Measurements from ENCODE around the gene RAB3B.

The RAB3B gene

DNA sequence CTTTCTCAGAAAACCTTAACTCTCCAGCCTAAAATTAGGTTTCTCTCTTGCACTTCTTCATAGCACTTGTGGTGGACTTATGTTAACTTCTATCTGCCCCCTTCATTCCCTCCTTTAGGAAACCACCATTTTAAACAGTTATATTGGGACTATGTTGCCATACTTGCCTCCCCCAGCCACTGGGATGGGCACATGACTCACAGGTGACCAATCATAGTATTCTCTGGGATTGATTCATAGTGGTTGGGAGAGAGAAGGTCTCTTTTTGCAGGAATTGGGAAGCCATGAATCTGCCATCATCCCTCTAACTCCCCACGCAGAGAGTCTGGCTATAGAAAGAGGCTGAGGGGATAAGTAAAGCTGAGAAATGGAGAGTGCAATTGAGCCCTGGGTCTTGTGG is 61.6 kb downstream of the RAB3B start:
- Mint-ChIP-seq H3K27ac (no peak overlapping the region), H3K27me3 (no peaks in the 10 kb centered on the region), H3K4me1 (ENCODE audit: low read depth) (peaks cover 4% of the 10 kb centered on the region), H3K9me3 (no peaks in the 10 kb centered on the region), H3K4me3 (no peak overlapping the region), H3K36me3 (ENCODE audit: low read depth) (no peaks in the 10 kb centered on the region)
- no peak for DNase-seq

GRCh38 chr1:51927029-51927428 is 63.5 kb downstream of the RAB3B start:
- Mint-ChIP-seq H3K4me3 (no peak overlapping the region), H3K27me3 (peaks cover 3% of the 10 kb centered on the region), H3K4me1 (ENCODE audit: low read depth) (peaks cover 4% of the 10 kb centered on the region), H3K27ac (no peak overlapping the region), H3K9me3 (no peaks in the 10 kb centered on the region), H3K36me3 (ENCODE audit: low read depth) (no peaks in the 10 kb centered on the region)
- DNase-seq, result no peak

DNA sequence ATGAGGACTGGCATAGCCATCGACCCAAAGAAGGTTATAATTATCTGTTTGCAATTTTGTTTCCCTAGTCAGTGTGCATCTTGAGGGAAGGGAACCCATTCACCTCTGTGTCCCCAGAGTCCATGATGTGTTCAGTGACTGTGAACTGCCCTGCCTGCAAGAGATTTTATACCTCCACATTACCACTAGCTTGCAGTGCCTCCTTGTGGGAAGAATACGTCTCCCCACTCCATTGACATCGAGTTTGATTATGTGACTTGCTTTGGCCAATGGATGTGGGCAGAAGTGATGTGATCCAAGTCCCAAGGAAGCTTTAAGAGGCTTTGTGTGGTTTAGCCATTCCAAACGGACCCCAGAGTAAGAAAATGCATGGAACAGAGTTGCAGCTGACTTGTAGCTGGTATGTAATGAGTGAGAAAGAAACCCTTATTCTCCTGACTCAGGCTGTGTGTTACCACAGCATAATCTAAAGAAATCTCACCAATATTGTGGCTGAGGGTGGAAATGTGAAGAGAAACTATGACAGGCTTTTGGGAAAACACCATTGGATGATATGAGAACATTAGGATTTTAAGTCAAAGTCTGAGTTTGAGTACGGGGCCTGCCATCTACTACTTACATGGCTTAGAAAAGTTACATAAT is 64.2 kb downstream of the RAB3B start:
- Mint-ChIP-seq H3K27ac (no peak overlapping the region), H3K4me1 (ENCODE audit: low read depth) (peaks cover 4% of the 10 kb centered on the region), H3K9me3 (no peaks in the 10 kb centered on the region), H3K27me3 (peaks cover 3% of the 10 kb centered on the region), H3K36me3 (ENCODE audit: low read depth) (no peaks in the 10 kb centered on the region), H3K4me3 (no peak overlapping the region)
- no peak for DNase-seq

DNA sequence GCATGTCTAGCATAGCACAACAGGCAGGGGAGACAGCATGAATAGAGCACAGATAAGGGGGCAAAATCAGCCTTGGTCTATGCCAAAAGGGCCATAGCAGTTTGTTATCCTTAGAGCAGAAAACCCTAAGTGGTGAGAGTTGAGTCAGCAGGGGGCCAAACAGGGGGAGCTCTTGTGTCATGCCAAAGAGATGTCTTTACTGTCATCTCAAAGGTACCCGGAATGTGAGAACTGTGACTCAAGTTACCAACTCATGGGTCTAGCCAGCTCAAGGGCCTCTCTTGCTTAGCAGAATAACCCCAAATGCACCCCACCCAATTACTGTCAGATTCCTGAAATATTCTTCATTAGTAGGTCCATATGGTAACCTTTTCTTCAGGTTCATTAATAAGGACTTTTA is 66.0 kb downstream of the RAB3B start:
- H3K9me3 Mint-ChIP-seq, result no peaks in the 10 kb centered on the region
- DNase-seq, result peak; percentile 32

GRCh38 chr1:51922040-51922439 is 68.5 kb downstream of the RAB3B start:
- Mint-ChIP-seq H3K27ac (no peak overlapping the region), H3K9me3 (no peaks in the 10 kb centered on the region), H3K4me3 (no peak overlapping the region), H3K36me3 (ENCODE audit: low read depth) (no peaks in the 10 kb centered on the region), H3K27me3 (peaks cover 17% of the 10 kb centered on the region), H3K4me1 (ENCODE audit: low read depth) (peaks cover 4% of the 10 kb centered on the region)
- DNase-seq, result no peak

More for the DNA sequence above, 66.0 kb downstream of the RAB3B start:
- H3K4me1 Mint-ChIP-seq (ENCODE audit: low read depth), result peaks cover 4% of the 10 kb centered on the region
- H3K27me3 Mint-ChIP-seq, result peaks cover 12% of the 10 kb centered on the region
- H3K4me3 Mint-ChIP-seq, result no peak overlapping the region
- no peaks in the 10 kb centered on the region for H3K36me3 Mint-ChIP-seq (ENCODE audit: low read depth)
- H3K27ac Mint-ChIP-seq, result no peak overlapping the region

DNA sequence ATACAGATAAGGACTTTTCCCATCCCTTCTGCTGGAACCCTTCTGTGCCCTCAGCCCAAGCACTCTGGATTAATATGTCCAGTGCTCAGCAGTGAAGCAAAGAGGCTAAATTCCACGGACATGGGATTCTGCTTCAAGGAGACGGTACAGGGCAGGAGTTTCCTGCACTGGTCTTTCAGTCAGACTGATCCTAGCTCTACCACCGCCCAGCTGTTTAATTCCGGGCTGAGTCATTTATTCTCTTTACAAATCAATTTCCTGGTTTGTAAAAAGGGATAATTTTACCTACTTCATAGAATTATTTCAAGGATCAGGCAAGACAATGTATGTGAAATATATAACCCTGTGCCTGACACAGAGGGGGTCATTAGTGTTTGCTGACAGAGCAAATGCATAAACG is 70.4 kb downstream of the RAB3B start:
- Mint-ChIP-seq H3K36me3 (ENCODE audit: low read depth) (no peaks in the 10 kb centered on the region), H3K27me3 (peaks cover 17% of the 10 kb centered on the region), H3K9me3 (no peaks in the 10 kb centered on the region), H3K4me1 (ENCODE audit: low read depth) (no peaks in the 10 kb centered on the region), H3K27ac (no peak overlapping the region), H3K4me3 (no peak overlapping the region)
- no peak for DNase-seq

GRCh38 chr1:51919684-51920083 is 70.8 kb downstream of the RAB3B start:
- H3K36me3 Mint-ChIP-seq (ENCODE audit: low read depth), result no peaks in the 10 kb centered on the region
- no peaks in the 10 kb centered on the region for H3K9me3 Mint-ChIP-seq
- no peak for DNase-seq
- no peaks in the 10 kb centered on the region for H3K4me1 Mint-ChIP-seq (ENCODE audit: low read depth)
- no peak overlapping the region for H3K4me3 Mint-ChIP-seq
- no peak overlapping the region for H3K27ac Mint-ChIP-seq
- peaks cover 17% of the 10 kb centered on the region for H3K27me3 Mint-ChIP-seq

GRCh38 chr1:51916587-51917405 is 73.7 kb downstream of the RAB3B start:
- Mint-ChIP-seq H3K27ac (no peak overlapping the region), H3K36me3 (ENCODE audit: low read depth) (no peaks in the 10 kb centered on the region), H3K27me3 (peaks cover 18% of the 10 kb centered on the region), H3K4me1 (ENCODE audit: low read depth) (no peaks in the 10 kb centered on the region), H3K4me3 (no peak overlapping the region), H3K9me3 (no peaks in the 10 kb centered on the region)
- DNase-seq, result no peak

DNA sequence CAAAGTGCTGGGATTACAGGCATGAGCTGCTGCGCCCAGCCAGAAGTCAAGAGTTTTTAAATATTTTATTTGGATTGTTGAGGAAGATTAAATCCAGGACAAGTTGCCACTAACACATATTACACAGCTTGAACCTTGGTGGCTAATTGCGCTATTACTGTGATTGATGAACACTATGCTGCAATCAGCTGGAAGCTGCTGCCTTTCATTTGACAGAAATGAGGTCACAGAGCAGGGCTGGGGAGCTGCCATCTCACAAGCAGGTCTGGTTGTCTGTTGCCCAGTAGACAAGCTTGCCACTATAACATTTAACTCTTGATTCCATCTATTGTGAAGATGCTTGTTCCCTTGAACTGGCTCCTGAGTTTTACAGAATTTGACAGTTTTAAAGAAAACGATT is 74.5 kb downstream of the RAB3B start:
- DNase-seq, result no peak
- Mint-ChIP-seq H3K36me3 (ENCODE audit: low read depth) (no peaks in the 10 kb centered on the region), H3K27me3 (peaks cover 16% of the 10 kb centered on the region), H3K9me3 (no peaks in the 10 kb centered on the region), H3K4me1 (ENCODE audit: low read depth) (no peaks in the 10 kb centered on the region), H3K4me3 (no peak overlapping the region), H3K27ac (no peak overlapping the region)

- Mint-ChIP-seq H3K36me3 (ENCODE audit: low read depth) (no peaks in the 10 kb centered on the region), H3K9me3 (no peaks in the 10 kb centered on the region), H3K27ac (no peak overlapping the region), H3K4me3 (no peak overlapping the region), H3K4me1 (ENCODE audit: low read depth) (no peaks in the 10 kb centered on the region), H3K27me3 (peaks cover 8% of the 10 kb centered on the region)
- DNase-seq, result no peak
Observed at GRCh38 chr1:51912881-51913280, 77.6 kb downstream of the RAB3B start.

GRCh38 chr1:51910221-51911000 is 80.1 kb downstream of the RAB3B start:
- H3K36me3 Mint-ChIP-seq (ENCODE audit: low read depth), result no peaks in the 10 kb centered on the region

GRCh38 chr1:51908499-51908898 is 82.0 kb downstream of the RAB3B start:
- peaks cover 4% of the 10 kb centered on the region for H3K4me1 Mint-ChIP-seq (ENCODE audit: low read depth)
- H3K27me3 Mint-ChIP-seq, result peaks cover 4% of the 10 kb centered on the region
- no peak overlapping the region for H3K27ac Mint-ChIP-seq
- no peak overlapping the region for H3K4me3 Mint-ChIP-seq
- no peaks in the 10 kb centered on the region for H3K9me3 Mint-ChIP-seq
- no peak for DNase-seq
- no peaks in the 10 kb centered on the region for H3K36me3 Mint-ChIP-seq (ENCODE audit: low read depth)

More at GRCh38 chr1:51910221-51911000, 80.1 kb downstream of the RAB3B start:
- Mint-ChIP-seq H3K27me3 (peaks cover 8% of the 10 kb centered on the region), H3K27ac (no peak overlapping the region), H3K4me3 (no peak overlapping the region), H3K4me1 (ENCODE audit: low read depth) (peaks cover 4% of the 10 kb centered on the region), H3K9me3 (no peaks in the 10 kb centered on the region)
- DNase-seq, result no peak

- Mint-ChIP-seq H3K27me3 (peaks cover 3% of the 10 kb centered on the region), H3K36me3 (ENCODE audit: low read depth) (no peaks in the 10 kb centered on the region), H3K4me3 (no peak overlapping the region)
Observed at GRCh38 chr1:51907079-51907702, 83.3 kb downstream of the RAB3B start.

GRCh38 chr1:51906306-51907078 is 84.0 kb downstream of the RAB3B start:
- Mint-ChIP-seq H3K27ac (no peak overlapping the region), H3K9me3 (no peaks in the 10 kb centered on the region), H3K36me3 (ENCODE audit: low read depth) (no peaks in the 10 kb centered on the region), H3K4me1 (ENCODE audit: low read depth) (peaks cover 4% of the 10 kb centered on the region), H3K27me3 (peaks cover 3% of the 10 kb centered on the region), H3K4me3 (no peak overlapping the region)
- DNase-seq, result no peak

More at GRCh38 chr1:51907079-51907702, 83.3 kb downstream of the RAB3B start:
- Mint-ChIP-seq H3K27ac (no peak overlapping the region), H3K4me1 (ENCODE audit: low read depth) (peaks cover 4% of the 10 kb centered on the region), H3K9me3 (no peaks in the 10 kb centered on the region)
- no peak for DNase-seq

Data from activated T-cell treated with anti-CD3 and anti-CD28 coated beads, Interleukin-2, amount 50 U/mL, for 24 hours (primary cell).